Common myeloid progenitor, CD34-positive (primary cell): ENCODE results near the gene TASP1.

Source experiments
- CTCF ChIA-PET: fragments of 350-600 bp; sonication (Branson Sonifier 250); formaldehyde crosslinking; loops from one replicate; lab custom pipeline; 2021; ENCODE audit warnings: antibody characterized with exemption; lab: Charles Lee
- POLR2A ChIA-PET: fragments of 350-600 bp; sonication (Branson Sonifier 250); formaldehyde crosslinking; loops from one replicate; lab custom pipeline; 2021; ENCODE audit warnings: antibody characterized with exemption; lab: Charles Lee
- DNase-seq, 3 donors: peaks; one replicate each; pipeline versions ENCODE4 v3.0.0 to v3.0.0-alpha.2; 2013
- H3K27ac ChIP-seq, 2 experiments: 1 replicate in 1 of 2; 2 replicates in 1 of 2; pipeline ENCODE4 v1.7.0; 2013; ENCODE audit warnings: inconsistent platforms in 2 of 2, low read length in 2 of 2, mild to moderate bottlenecking in 2 of 2, low read depth in 1 of 2, moderate library complexity in 1 of 2; ENCODE audit not compliant: severe bottlenecking in 2 of 2, insufficient read depth in 1 of 2, poor library complexity in 1 of 2
- H3K27me3 ChIP-seq, 5 experiments: replicated peaks in 2 of 5; 1 replicate in 3 of 5; 2 replicates in 2 of 5; pipeline versions ENCODE4 v1.6.1 to v1.7.0; 2013; ENCODE audit warnings: low read length in 4 of 5, mild to moderate bottlenecking in 2 of 5, moderate library complexity in 2 of 5, inconsistent platforms in 1 of 5; ENCODE audit not compliant: insufficient read depth in 5 of 5, control insufficient read depth in 4 of 5
- H3K36me3 ChIP-seq, 4 experiments: 1 replicate in 2 of 4; 2 replicates in 2 of 4; pipeline versions ENCODE4 v1.6.1 to v1.7.0; 2013; ENCODE audit warnings: low read length in 3 of 4, control low read depth in 1 of 4, mild to moderate bottlenecking in 1 of 4; ENCODE audit not compliant: control insufficient read depth in 4 of 4, insufficient read depth in 4 of 4
- H3K4me1 ChIP-seq, 4 experiments: 1 replicate in 3 of 4; 2 replicates in 1 of 4; pipeline versions ENCODE4 v1.6.1 to v1.7.1; 2013; ENCODE audit warnings: low read length in 3 of 4, mild to moderate bottlenecking in 3 of 4, control low read depth in 1 of 4, inconsistent platforms in 1 of 4, moderate library complexity in 1 of 4; ENCODE audit not compliant: control insufficient read depth in 4 of 4, insufficient read depth in 4 of 4; ENCODE audit errors: control extremely low read depth in 1 of 4
- H3K4me3 ChIP-seq, 7 experiments: 1 replicate in 4 of 7; 2 replicates in 3 of 7; pipeline versions ENCODE4 v1.5.1 to v1.7.0; 2013; ENCODE audit warnings: mild to moderate bottlenecking in 7 of 7, low read length in 6 of 7, moderate library complexity in 6 of 7, inconsistent platforms in 2 of 7, low read depth in 2 of 7, control low read depth in 1 of 7; ENCODE audit not compliant: insufficient read depth in 4 of 7, control insufficient read depth in 1 of 7; ENCODE audit errors: extremely low read depth in 1 of 7
- H3K9me3 ChIP-seq, 5 experiments: 1 replicate in 4 of 5; 2 replicates in 1 of 5; pipeline versions ENCODE4 v1.6.1 to v1.7.1; 2013; ENCODE audit warnings: low read length in 4 of 5, mild to moderate bottlenecking in 2 of 5, inconsistent platforms in 1 of 5, low read depth in 1 of 5, moderate library complexity in 1 of 5; ENCODE audit not compliant: control insufficient read depth in 4 of 5, insufficient read depth in 2 of 5; ENCODE audit errors: control extremely low read depth in 1 of 5
- WGBS: methylation state at CpG from one replicate; pipeline ENCODE4 v1.1.5; 2013; ENCODE audit not compliant: insufficient coverage; 5-methylcytosine and 5-hydroxymethylcytosine counted together

TASP1 gene

DNA sequence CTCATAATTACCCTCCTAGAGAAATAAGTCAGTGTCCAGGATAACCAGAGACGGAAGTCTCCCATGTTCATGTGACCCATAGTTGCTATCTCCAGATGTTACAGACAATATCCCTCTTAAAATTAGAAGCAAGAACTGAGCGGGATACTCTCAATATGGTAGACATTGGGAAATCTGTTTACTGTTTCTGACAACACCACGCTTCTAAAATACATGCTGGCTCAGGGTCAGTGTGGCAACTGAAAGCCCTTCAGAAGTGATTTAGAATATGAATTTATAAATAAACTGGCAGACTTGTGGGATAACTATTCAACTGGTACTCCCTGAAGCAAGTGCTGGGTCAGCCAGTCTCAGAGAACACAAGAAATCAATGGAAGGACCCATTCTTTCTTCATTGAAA, 108.6 kb downstream of the TASP1 start:
- POLR2A ChIA-PET = no interaction called here
- no peaks in the 10 kb centered on the region for H3K9me3 ChIP-seq
- no peak overlapping the region for H3K4me3 ChIP-seq
- DNase-seq = no peak
- H3K36me3 ChIP-seq = peaks cover 11 to 32% (median 18%) of the 10 kb centered on the region in 4 experiments
- CTCF ChIA-PET = interaction anchor here (2.9 kb wide), 1 partner anchor 16 kb away, joined by 9 read pairs; no protein-coding TSS in a partner anchor
- no peaks in the 10 kb centered on the region for H3K4me1 ChIP-seq
- 100% methylated on average over 2 of the region's 3 CpGs for WGBS
- H3K27ac ChIP-seq = no peak overlapping the region
- H3K27me3 ChIP-seq = no peaks in the 10 kb centered on the region

DNA sequence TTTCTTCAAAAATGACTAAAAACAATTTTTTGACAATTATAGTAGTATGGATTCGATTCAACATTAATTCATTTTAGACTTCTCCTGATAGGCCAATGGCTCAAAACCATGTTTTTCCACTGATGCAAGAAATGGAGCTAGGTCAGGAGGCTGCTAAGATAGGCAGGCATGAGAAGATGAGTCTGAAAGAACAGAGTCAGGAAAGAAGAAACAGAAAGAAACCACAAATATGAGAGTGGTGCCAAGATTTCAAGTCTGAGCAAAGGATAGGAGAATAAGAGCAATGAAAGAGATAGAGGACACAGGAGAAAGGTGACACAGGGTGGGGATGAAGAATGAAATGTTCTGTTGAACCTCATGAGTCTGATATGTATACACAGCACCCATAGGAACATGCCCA, 112.2 kb downstream of the TASP1 start:
- WGBS = no CpG with 5 or more reads among the region's 1 CpG
- POLR2A ChIA-PET = no interaction called here
- CTCF ChIA-PET = no interaction called here
- no peaks in the 10 kb centered on the region for H3K4me1 ChIP-seq
- H3K4me3 ChIP-seq = no peak overlapping the region
- DNase-seq = no peak
- no peaks in the 10 kb centered on the region for H3K27me3 ChIP-seq
- H3K36me3 ChIP-seq = peaks cover 9 to 42% (median 35%) of the 10 kb centered on the region in 4 experiments
- H3K9me3 ChIP-seq = no peaks in the 10 kb centered on the region
- no peak overlapping the region for H3K27ac ChIP-seq

DNA sequence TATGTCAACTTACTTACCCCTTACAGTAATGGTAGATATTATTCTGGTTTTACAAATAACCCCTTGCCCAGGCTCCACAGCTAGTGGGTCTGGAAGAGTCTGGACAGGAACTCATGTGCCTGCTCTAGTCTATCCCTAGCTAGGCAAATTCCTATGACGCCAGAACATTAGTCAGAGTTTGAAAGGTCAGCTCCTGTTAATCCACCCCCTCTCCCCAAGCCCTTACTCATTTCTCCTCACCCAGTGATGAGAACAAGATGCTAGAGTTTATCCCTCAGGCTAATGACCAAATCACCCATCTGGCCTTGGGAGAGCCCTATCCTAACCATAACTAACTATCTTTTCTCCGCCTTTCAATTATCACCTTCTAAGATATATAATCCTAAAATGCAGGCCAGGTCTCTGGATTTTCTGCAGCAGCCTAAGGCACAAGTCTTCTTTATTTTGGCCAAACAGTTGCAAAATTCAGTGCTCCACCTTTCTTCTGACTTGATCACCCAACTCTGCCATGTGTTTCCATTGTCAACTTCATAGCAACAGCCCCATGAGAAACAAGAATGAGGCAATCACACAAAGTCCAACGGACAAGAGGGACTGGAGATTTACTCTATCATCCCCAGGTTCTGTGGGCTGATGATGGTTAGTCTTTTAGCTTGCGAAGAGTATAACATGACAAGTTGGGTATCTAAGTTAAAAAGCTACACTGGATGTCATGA, 113.3 kb downstream of the TASP1 start:
- Histone ChIP-seq H3K4me1 (no peaks in the 10 kb centered on the region), H3K36me3 (peaks cover 8 to 41% (median 34%) of the 10 kb centered on the region in 4 experiments), H3K9me3 (no peaks in the 10 kb centered on the region), H3K4me3 (no peak overlapping the region), H3K27ac (no peak overlapping the region), H3K27me3 (no peaks in the 10 kb centered on the region)
- ChIA-PET POLR2A (no interaction called here), CTCF (no interaction called here)
- DNase-seq = no peak
- WGBS = 98% methylated on average over 3 of the region's 4 CpGs

DNA sequence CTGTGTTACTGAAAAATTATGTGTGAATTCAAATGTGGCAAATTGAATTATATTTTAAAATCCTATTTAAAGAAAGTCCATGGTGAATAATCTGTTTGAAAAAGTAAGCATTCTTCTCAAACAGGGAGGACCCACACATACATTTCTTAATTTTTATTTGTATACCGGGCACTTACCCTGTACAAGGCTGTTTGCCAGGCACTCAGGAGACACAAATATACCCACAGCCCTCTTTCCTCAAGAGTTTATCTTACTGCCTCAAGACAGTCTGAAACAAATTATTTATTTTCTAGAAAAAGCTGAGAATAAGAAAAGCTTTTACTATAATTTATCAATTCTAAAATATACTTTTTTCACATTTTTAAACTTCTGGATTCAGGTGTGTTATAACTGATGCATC, 114.4 kb downstream of the TASP1 start:
- peaks cover 8 to 41% (median 32%) of the 10 kb centered on the region in 4 experiments for H3K36me3 ChIP-seq
- CTCF ChIA-PET = no interaction called here
- no CpG with 5 or more reads among the region's 1 CpG for WGBS
- no peak for DNase-seq
- no peak overlapping the region for H3K4me3 ChIP-seq
- POLR2A ChIA-PET = no interaction called here
- no peaks in the 10 kb centered on the region for H3K27me3 ChIP-seq
- H3K27ac ChIP-seq = no peak overlapping the region
- no peaks in the 10 kb centered on the region for H3K4me1 ChIP-seq
- H3K9me3 ChIP-seq = no peaks in the 10 kb centered on the region

DNA sequence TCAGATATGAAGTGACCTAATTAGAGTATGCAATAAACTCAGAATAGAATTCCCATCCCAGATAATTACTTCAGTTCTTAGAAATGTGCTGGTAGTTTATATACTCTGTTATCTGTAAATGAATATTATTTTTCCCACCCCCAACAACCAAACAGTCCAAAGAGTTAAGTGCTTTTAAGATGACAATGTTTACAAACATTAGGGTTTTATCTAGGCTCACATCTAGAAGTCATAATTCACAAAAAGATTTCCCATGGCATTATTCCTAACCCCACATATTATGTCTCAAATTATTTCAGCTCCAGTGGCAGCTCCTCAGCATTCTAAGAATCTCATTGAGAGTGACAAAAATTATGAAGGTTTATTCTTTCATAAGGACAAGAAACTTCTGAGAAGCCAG, 120.9 kb downstream of the TASP1 start:
- Histone ChIP-seq H3K9me3 (peaks cover 0 to 3% (median 0%) of the 10 kb centered on the region in 5 experiments), H3K27me3 (no peaks in the 10 kb centered on the region), H3K4me1 (no peaks in the 10 kb centered on the region), H3K4me3 (no peak overlapping the region), H3K27ac (no peak overlapping the region), H3K36me3 (peaks cover 3 to 21% (median 11%) of the 10 kb centered on the region in 4 experiments)
- POLR2A ChIA-PET = no interaction called here
- CTCF ChIA-PET = no interaction called here
- no peak for DNase-seq

DNA sequence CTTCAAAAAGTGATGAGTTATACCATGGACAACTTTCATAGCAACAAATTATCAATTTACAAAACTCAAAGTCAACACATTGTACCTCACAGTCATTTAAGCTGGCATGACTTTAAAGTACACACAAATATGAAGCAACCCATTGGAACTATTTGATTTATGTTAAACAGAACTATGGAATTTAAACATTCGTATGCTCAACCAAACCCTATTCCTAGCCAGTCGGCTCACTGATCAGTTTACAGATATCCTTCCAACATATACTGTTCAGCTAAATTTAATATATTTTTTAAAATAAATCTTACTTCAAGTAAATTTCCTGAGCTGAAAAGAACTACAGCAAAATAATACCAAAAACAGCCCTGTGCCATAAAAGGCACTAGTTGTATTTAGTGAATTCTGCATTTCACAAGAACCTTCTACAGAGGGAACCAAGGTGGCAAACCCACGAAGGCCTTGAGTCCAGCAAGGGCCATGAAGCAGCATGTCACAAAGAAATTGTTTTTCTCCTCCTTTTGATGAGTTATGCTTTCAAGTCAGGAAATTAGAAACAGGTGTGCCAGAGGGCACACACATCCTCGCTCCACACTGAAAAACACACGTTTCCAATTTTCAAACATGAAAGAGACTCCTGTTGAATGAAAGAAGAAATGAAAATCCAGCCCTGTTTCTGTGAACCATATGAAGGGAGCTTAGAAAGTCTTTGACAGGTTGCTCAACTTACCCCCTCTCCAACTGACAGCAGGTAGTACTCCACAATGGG, 122.8 kb downstream of the TASP1 start:
- POLR2A ChIA-PET = no interaction called here
- H3K27ac ChIP-seq = no peak overlapping the region
- no peaks in the 10 kb centered on the region for H3K4me1 ChIP-seq
- no peaks in the 10 kb centered on the region for H3K27me3 ChIP-seq
- H3K36me3 ChIP-seq = peaks cover 0 to 10% (median 5%) of the 10 kb centered on the region in 4 experiments
- no peak overlapping the region for H3K4me3 ChIP-seq
- no peak for DNase-seq
- 83% methylated on average over 1 of the region's 5 CpGs for WGBS
- CTCF ChIA-PET = no interaction called here
- peaks cover 0 to 3% (median 0%) of the 10 kb centered on the region in 5 experiments for H3K9me3 ChIP-seq

DNA sequence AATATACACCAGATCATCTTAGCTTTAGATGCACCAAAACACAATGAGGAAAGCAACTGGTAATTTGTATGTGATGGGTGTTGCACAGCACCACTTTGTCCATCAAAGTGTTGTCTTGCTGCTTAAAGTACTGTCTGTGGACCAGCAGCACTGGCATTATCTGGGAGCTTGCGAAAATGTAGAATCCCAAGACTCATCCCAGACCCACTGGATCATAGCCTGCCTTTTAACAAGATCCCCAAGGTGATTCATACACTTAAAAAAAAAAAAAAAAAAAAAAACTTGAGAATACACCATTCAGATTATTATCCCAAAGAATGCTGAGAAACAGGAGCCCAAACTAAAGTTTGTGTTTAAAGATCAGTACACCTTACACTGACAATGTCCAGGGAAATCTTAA, 123.4 kb downstream of the TASP1 start:
- DNase-seq = no peak
- ChIA-PET POLR2A (no interaction called here), CTCF (interaction anchor here (1.5 kb wide), 1 partner anchor 9 kb away, joined by 4 read pairs; no protein-coding TSS in a partner anchor)
- Histone ChIP-seq H3K27me3 (no peaks in the 10 kb centered on the region), H3K27ac (no peak overlapping the region), H3K9me3 (peaks cover 0 to 3% (median 0%) of the 10 kb centered on the region in 5 experiments), H3K4me3 (no peak overlapping the region), H3K36me3 (peaks cover 0 to 10% (median 5%) of the 10 kb centered on the region in 4 experiments), H3K4me1 (no peaks in the 10 kb centered on the region)
- no CpG with 5 or more reads among the region's 1 CpG for WGBS
